Measurements from ENCODE around the gene ACAA2.

ACAA2 gene

DNA sequence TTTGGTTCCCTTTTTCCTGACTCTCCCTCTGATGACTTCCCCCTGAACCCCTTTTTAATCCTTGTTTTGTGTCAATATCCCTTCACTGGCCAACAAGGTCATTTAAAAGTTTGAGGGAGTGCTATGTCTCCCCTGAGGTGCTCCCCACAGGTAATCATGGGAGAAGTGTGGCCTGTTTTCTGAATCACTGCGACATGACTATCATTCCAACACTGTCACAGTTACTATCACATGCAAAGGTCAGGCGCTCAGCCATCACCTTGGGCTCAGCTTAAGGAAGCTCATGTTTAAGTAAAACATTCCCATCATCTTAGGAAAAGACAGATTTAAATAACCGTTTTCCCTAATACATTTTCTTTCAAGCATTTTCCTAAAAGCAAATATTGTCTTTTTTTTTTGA lies 20.9 kb upstream of the ACAA2 start:
- no peak for DNase-seq (ENCODE audit: extremely low spot score)
- TF ChIP-seq FOXA1 (IDR thresholded peaks at IDR 0.05) (no peak), LEF1 (IDR thresholded peaks at IDR 0.05; ENCODE audit: borderline replicate concordance) (no peak), L3MBTL2 (conservative IDR thresholded peaks at IDR 0.05) (no peak), ZNF384 (IDR thresholded peaks at IDR 0.05) (no peak), TARDBP (IDR thresholded peaks at IDR 0.05) (no peak), HDGF (IDR thresholded peaks at IDR 0.05; ENCODE audit: borderline replicate concordance) (no peak), CTBP1 (IDR thresholded peaks at IDR 0.05; ENCODE audit: borderline replicate concordance) (no peak), FOXK2 (IDR thresholded peaks at IDR 0.05) (no peak), NFRKB (IDR thresholded peaks at IDR 0.05) (no peak)
- POLR2A ChIA-PET: no interaction called here
- CTCF ChIA-PET: interaction anchor here (0.6 kb wide), 1 partner anchor 26 kb away, joined by 4 read pairs; no protein-coding TSS in a partner anchor

DNA sequence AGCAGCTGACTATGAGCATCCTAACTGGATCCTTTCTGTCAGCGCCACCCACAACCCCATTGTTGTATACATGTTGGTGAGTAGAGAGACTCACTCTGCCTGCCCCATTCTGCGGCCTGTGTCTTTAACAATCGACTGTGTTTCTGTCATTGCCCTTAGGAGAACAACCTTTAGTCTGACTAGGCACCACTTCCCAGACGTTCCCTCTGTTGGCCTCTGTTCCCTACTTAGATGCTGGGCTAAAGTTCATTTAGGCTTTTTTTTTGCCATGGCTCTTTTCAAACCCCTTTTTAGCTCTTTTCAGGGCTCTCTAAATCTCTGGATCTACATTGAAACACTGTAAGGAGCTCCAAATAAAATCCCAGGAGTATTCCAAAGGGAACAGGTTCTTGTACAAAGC lies 20.5 kb upstream of the ACAA2 start:
- POLR2A ChIA-PET: no interaction called here
- DNase-seq (ENCODE audit: extremely low spot score): no peak
- TF ChIP-seq LEF1 (IDR thresholded peaks at IDR 0.05; ENCODE audit: borderline replicate concordance) (no peak), ELF4 (IDR thresholded peaks at IDR 0.05) (no peak), ZNF384 (IDR thresholded peaks at IDR 0.05) (no peak), CTBP1 (IDR thresholded peaks at IDR 0.05; ENCODE audit: borderline replicate concordance) (no peak), TARDBP (IDR thresholded peaks at IDR 0.05) (no peak), NFRKB (IDR thresholded peaks at IDR 0.05) (no peak), FOXM1 (IDR thresholded peaks at IDR 0.05; ENCODE audit: borderline replicate concordance) (no peak)
- TF ChIP-seq, protein P1, sequence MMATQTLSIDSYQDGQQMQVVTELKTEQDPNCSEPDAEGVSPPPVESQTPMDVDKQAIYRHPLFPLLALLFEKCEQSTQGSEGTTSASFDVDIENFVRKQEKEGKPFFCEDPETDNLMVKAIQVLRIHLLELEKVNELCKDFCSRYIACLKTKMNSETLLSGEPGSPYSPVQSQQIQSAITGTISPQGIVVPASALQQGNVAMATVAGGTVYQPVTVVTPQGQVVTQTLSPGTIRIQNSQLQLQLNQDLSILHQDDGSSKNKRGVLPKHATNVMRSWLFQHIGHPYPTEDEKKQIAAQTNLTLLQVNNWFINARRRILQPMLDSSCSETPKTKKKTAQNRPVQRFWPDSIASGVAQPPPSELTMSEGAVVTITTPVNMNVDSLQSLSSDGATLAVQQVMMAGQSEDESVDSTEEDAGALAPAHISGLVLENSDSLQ (IDR thresholded peaks at IDR 0.05): no peak
- CTCF ChIA-PET: interaction anchor here (0.6 kb wide), 1 partner anchor 26 kb away, joined by 4 read pairs; no protein-coding TSS in a partner anchor

DNA sequence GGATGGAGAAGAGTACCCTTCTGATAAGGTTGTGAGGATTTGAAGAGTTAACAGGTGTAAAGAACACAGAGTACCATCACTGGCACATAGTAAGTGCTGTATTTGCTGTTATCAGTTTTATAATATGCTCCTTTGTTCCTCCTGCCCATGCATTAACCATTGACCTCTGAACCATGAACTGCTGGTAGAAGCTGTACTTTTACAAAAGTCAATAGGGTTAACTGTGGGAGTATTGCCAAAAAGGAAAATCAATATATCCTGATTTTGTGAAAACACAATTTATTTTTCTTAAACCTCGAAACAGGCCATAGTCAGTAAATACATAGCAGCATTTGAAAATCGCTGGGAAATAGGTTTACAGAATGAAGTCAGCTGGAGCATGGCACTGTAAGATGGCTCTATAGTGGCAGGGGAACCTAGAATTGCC lies 18.9 kb upstream of the ACAA2 start:
- CTCF ChIA-PET: no interaction called here
- DNase-seq (ENCODE audit: extremely low spot score): no peak
- TF ChIP-seq L3MBTL2 (conservative IDR thresholded peaks at IDR 0.05) (no peak), HDGF (IDR thresholded peaks at IDR 0.05; ENCODE audit: borderline replicate concordance) (no peak), CTBP1 (IDR thresholded peaks at IDR 0.05; ENCODE audit: borderline replicate concordance) (no peak), ZNF384 (IDR thresholded peaks at IDR 0.05) (no peak), FOXK2 (IDR thresholded peaks at IDR 0.05) (no peak), LEF1 (IDR thresholded peaks at IDR 0.05; ENCODE audit: borderline replicate concordance) (no peak), FOXM1 (IDR thresholded peaks at IDR 0.05; ENCODE audit: borderline replicate concordance) (no peak), TARDBP (IDR thresholded peaks at IDR 0.05) (no peak), ELF4 (IDR thresholded peaks at IDR 0.05) (no peak), NFRKB (IDR thresholded peaks at IDR 0.05) (no peak), SP1 (IDR thresholded peaks at IDR 0.05) (no peak), SUZ12 (IDR thresholded peaks at IDR 0.05) (no peak), ARNT (IDR thresholded peaks at IDR 0.05) (no peak), BHLHE40 (IDR thresholded peaks at IDR 0.05; ENCODE audit: borderline replicate concordance) (no peak), FOXA1 (IDR thresholded peaks at IDR 0.05) (no peak)
- TF ChIP-seq, protein P1 (IDR thresholded peaks at IDR 0.05): no peak
- POLR2A ChIA-PET: no interaction called here

DNA sequence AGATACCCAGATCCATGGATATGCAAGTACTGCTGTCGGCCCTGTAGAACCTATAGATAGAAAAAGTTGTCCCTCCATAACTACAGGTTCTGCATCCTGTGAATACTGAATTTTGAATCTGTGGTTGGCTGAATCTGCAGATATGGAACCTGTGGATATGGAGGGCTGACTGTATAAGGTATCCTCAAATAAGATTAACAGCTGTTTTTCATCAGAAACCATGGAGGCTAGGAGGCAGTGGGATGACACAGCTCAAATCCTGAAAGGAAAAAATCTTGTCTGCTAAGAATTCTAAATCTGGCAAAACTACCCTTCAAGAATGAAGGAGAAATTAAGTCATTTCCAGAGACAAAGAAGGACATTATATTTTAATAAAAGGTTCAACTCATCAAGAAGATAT lies 14.7 kb upstream of the ACAA2 start:
- POLR2A ChIA-PET: no interaction called here
- CTCF ChIA-PET: no interaction called here
- no peak for DNase-seq (ENCODE audit: extremely low spot score)
- TF ChIP-seq HDGF (IDR thresholded peaks at IDR 0.05; ENCODE audit: borderline replicate concordance) (no peak), SUZ12 (IDR thresholded peaks at IDR 0.05) (no peak), L3MBTL2 (conservative IDR thresholded peaks at IDR 0.05) (no peak), ELF4 (IDR thresholded peaks at IDR 0.05) (no peak), FOXK2 (IDR thresholded peaks at IDR 0.05) (no peak)

DNA sequence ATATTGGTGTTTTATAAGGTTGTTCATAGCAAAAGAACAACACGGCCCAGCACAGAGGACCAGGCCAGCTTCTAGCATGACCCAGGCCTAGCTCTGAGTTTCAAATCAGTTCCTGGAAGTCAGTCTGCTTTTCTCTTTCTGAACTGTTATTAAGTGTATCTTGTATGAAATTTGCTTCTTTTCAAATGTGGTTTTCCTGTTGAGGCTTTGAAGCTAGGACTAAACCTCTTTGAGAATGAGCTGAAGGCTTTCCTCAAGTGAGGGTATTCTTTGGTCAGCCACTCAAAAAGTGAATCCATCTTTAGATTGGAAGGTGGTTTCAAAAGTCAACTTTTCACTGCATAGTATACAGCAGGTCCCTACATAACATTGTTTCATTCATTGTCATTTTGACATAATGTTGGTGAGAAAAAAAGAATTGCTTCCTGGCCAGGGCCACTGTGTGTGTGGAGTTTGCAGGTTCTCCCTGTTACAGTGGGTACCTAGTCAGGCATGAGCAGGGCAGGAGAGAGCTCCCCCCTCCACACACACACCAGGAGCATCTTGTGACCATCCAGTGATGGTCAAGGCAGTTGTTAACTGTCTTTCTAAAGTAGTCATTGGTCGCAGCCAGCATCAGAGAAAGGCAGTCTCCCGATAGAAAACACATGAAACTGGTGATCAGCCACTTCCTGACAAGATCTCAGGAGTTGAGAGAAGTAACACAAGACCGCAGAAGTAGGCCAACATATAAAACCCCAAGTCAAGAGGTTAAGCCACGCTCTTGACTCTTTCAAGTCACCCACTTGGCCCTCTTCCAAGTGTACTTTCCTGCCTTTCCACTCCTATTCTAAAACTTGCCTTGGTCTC lies 6.7 kb upstream of the ACAA2 start:
- CTCF ChIA-PET: no interaction called here
- TF ChIP-seq BHLHE40 (IDR thresholded peaks at IDR 0.05; ENCODE audit: borderline replicate concordance) (no peak), ZNF384 (IDR thresholded peaks at IDR 0.05) (no peak), ELF4 (IDR thresholded peaks at IDR 0.05) (no peak), LEF1 (IDR thresholded peaks at IDR 0.05; ENCODE audit: borderline replicate concordance) (no peak), FOXA1 (IDR thresholded peaks at IDR 0.05) (no peak), L3MBTL2 (conservative IDR thresholded peaks at IDR 0.05) (no peak), CTBP1 (IDR thresholded peaks at IDR 0.05; ENCODE audit: borderline replicate concordance) (no peak), SP1 (IDR thresholded peaks at IDR 0.05) (no peak), NFRKB (IDR thresholded peaks at IDR 0.05) (no peak), FOXM1 (IDR thresholded peaks at IDR 0.05; ENCODE audit: borderline replicate concordance) (no peak), FOXK2 (IDR thresholded peaks at IDR 0.05) (no peak), TARDBP (IDR thresholded peaks at IDR 0.05) (no peak)
- TF ChIP-seq, protein P1 (IDR thresholded peaks at IDR 0.05): no peak
- POLR2A ChIA-PET: interaction anchor here (1.4 kb wide), 1 partner anchor 8 kb away, joined by 5 read pairs; no protein-coding TSS in a partner anchor
- DNase-seq (ENCODE audit: extremely low spot score): no peak

DNA sequence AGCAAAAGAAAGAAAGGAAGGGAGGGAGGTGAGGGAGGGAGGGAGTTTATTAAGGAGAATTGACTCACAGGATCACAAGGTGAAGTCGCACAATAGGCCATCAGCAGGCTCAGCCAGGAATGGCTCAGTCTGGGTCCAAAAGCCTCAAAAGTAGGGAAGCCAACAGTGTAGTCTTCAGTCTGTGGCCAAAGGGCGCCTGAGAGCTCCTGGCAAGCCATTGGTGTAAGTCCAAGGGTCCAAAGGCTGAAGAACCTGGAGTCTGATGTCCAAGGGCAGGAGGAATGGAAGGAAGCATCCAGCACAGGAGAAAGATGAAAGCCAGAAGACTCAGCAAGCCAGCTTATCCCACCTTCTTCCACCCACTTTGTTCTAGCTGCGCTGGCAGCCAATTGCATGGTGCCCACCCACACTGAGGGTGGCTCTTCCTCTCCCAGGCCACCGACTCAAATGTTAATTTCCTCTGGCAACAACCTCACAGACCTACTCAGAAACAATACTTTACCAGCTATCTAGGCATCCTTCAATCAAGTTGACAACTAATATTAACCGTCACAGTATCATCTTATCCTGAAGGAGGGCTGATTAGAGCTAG lies 5.8 kb upstream of the ACAA2 start:
- POLR2A ChIA-PET: no interaction called here

More for the DNA sequence above, 5.8 kb upstream of the ACAA2 start:
- no peak for DNase-seq (ENCODE audit: extremely low spot score)
- TF ChIP-seq FOXM1 (IDR thresholded peaks at IDR 0.05; ENCODE audit: borderline replicate concordance) (no peak), FOXK2 (IDR thresholded peaks at IDR 0.05) (no peak), HDGF (IDR thresholded peaks at IDR 0.05; ENCODE audit: borderline replicate concordance) (no peak), SP1 (IDR thresholded peaks at IDR 0.05) (no peak), ZNF384 (IDR thresholded peaks at IDR 0.05) (no peak), LEF1 (IDR thresholded peaks at IDR 0.05; ENCODE audit: borderline replicate concordance) (no peak), SUZ12 (IDR thresholded peaks at IDR 0.05) (no peak)
- TF ChIP-seq, protein P1 (IDR thresholded peaks at IDR 0.05): no peak
- CTCF ChIA-PET: no interaction called here

Measured in HEK293T (cell line).